Suprapubic skin (tissue), 3 donors: Measurements from ENCODE around the gene PCSK1.

ENCODE experiments used
- POLR2A ChIP-seq, 2 donors: fragments of 450-650 bp; IDR thresholded peaks; one replicate each; pipeline ENCODE4 v1.6.1; 2017; ENCODE audit warnings: antibody characterized with exemption in 2 of 2, mild to moderate bottlenecking in 2 of 2, moderate library complexity in 2 of 2
- TF ChIP-seq, protein P1 (sequence below), 2 donors: fragments of 200-600 bp in 1 of 2; fragments of 450-650 bp in 1 of 2; sonication (generic) in 1 of 2; IDR thresholded peaks; one replicate each; pipeline ENCODE4 v1.5.1; 2016 to 2019; ENCODE audit warnings: antibody characterized with exemption in 2 of 2, mild to moderate bottlenecking in 1 of 2, moderate library complexity in 1 of 2

DNA sequence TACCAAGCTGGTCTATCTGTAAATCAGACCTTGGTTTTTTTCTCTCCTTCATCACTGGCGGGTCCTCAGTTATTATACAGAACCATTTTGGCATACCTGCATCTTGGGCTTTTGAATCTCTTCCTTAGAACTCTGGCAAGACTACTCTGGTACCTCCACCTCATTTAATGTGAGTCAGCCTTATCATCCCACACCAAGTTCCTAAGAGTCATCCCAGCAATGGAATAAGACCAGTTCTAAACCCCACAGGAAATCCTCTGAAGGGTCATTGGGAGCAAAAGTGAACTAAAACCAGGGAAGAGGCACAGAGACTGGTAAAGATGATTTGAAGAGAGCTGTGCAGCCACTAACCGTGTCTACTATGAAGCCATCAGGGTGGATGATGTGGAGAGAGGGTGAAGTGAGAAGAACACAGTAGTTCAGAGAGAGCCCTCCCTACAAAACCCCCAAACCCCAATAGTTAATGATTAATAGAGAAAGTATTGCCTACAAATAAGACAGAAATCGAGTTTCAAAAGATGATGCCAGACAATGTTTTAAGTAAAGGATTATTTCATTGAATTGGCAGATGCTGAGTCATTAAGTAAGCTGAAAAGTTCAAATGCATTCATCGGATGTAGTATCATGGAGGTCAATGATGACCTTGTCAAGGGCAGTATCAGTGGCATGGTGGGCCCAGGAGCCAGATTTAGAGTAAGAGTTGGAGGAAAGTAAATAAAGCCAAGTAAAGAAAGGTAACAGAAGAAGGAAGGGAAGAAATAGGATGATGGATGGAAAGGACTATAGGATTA, 85.4 kb downstream of the PCSK1 start:
- TF ChIP-seq, protein P1, sequence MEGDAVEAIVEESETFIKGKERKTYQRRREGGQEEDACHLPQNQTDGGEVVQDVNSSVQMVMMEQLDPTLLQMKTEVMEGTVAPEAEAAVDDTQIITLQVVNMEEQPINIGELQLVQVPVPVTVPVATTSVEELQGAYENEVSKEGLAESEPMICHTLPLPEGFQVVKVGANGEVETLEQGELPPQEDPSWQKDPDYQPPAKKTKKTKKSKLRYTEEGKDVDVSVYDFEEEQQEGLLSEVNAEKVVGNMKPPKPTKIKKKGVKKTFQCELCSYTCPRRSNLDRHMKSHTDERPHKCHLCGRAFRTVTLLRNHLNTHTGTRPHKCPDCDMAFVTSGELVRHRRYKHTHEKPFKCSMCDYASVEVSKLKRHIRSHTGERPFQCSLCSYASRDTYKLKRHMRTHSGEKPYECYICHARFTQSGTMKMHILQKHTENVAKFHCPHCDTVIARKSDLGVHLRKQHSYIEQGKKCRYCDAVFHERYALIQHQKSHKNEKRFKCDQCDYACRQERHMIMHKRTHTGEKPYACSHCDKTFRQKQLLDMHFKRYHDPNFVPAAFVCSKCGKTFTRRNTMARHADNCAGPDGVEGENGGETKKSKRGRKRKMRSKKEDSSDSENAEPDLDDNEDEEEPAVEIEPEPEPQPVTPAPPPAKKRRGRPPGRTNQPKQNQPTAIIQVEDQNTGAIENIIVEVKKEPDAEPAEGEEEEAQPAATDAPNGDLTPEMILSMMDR (IDR thresholded peaks at IDR 0.05), result no peak
- TF ChIP-seq POLR2A (IDR thresholded peaks at IDR 0.05), result no peak
